ENCODE results near the gene ERC2. TPM values are rescaled to one million over a fixed set of nuclear protein-coding genes. Genes with fewer than 3 reads are reported as not detected.

The ERC2 gene
- total and polyA plus RNA-seq, 2 of the 8 experiments (the other 6 are each of a cell fraction or from before 2014, with no cell fraction given) = 16.4 to 22.8 TPM

- H2BK5ac ChIP-seq (ENCODE audit: low read depth, low read length) = no peak overlapping the region
- no peak overlapping the region for H4K8ac ChIP-seq (ENCODE audit: extremely low read depth, insufficient read depth, low read length)
- 89% methylated on average over 6 of the region's 6 CpGs; no CpG with 5 or more reads in 1 of the 2 experiments for WGBS, 2 experiments (ENCODE audit: extremely low coverage in 1 of 2, insufficient coverage in 1 of 2, insufficient read length in 1 of 2, insufficient replicate concordance in 2 of 2, low coverage in 1 of 2, low lambda C conversion rate in 2 of 2, missing lambda C conversion rate in 1 of 2)
- H2BK20ac ChIP-seq (ENCODE audit: low read length) = no peak overlapping the region
- H2BK120ac ChIP-seq (replicated peaks; ENCODE audit: low read depth, low read length) = no peak overlapping the region
- H3K36me3 ChIP-seq (ENCODE audit: control insufficient read depth in 2 of 4, insufficient read depth in 4 of 4, low read length in 3 of 4) = no peaks in the 10 kb centered on the region
- no peak overlapping the region for H3K4me3 ChIP-seq (ENCODE audit: extremely low read depth in 1 of 4, insufficient read depth in 2 of 4, low read depth in 3 of 4, low read length in 4 of 4)
- no peak overlapping the region for H4K91ac ChIP-seq (replicated peaks; ENCODE audit: insufficient read length, low read length)
- no peaks in the 10 kb centered on the region for H4K20me1 ChIP-seq (replicated peaks in 1 of 2; ENCODE audit: control insufficient read depth in 1 of 2, insufficient read depth in 2 of 2, low read length in 2 of 2)
- no peak for DNase-seq (ENCODE audit: low read depth in 1 of 2, low spot score in 2 of 2)
- H4K5ac ChIP-seq (ENCODE audit: insufficient read length, low read depth, low read length) = no peak overlapping the region
- H3K4me2 ChIP-seq (ENCODE audit: insufficient read depth in 1 of 2, low read depth in 2 of 2, low read length in 2 of 2) = no peak overlapping the region
- no peak overlapping the region for H2BK12ac ChIP-seq (ENCODE audit: low read depth, low read length)
- H3K79me1 ChIP-seq (ENCODE audit: low read depth, low read length) = no peaks in the 10 kb centered on the region
- H3K56ac ChIP-seq (replicated peaks; ENCODE audit: insufficient read length, low read depth, low read length) = no peak overlapping the region
- H2AK5ac ChIP-seq (ENCODE audit: low read depth, low read length) = no peak overlapping the region
- POLR2A ChIA-PET (ENCODE audit: partially characterized antibody) = no interaction called here
- no peaks in the 10 kb centered on the region for H3K23me2 ChIP-seq (ENCODE audit: low read depth, low read length)
- no peak overlapping the region for H2BK15ac ChIP-seq (ENCODE audit: low read length)
- CTCF ChIA-PET (ENCODE audit: partially characterized antibody) = interaction anchor here (0.6 to 2.7 kb wide), 2 partner anchors 8 to 18 kb away, joined by 3 to 6 read pairs; no protein-coding TSS in a partner anchor
- no peak for FAIRE-seq
- H3K27ac ChIP-seq (ENCODE audit: low read depth, low read length) = no peak overlapping the region
- no peak overlapping the region for H3K23ac ChIP-seq (ENCODE audit: insufficient read length)
- no peaks in the 10 kb centered on the region for H3K9me3 ChIP-seq (ENCODE audit: insufficient read depth in 2 of 2, low read depth in 1 of 2, low read length in 1 of 2)
- H3K14ac ChIP-seq (ENCODE audit: insufficient read length) = no peak overlapping the region
- no peak overlapping the region for H3K18ac ChIP-seq (ENCODE audit: extremely low read depth, low read length)
- H3K27me3 ChIP-seq (replicated peaks in 1 of 4; ENCODE audit: control insufficient read depth in 3 of 4, extremely low read depth in 1 of 4, insufficient read depth in 3 of 4, low read length in 3 of 4) = no peaks in the 10 kb centered on the region
- H3K4me1 ChIP-seq (replicated peaks in 1 of 4; ENCODE audit: control insufficient read depth in 3 of 4, insufficient read depth in 4 of 4, low read length in 3 of 4) = peaks cover 0 to 3% (median 0%) of the 10 kb centered on the region in 4 experiments; a peak in 2 of 7 replicates
- no peak for TF ChIP-seq TAF7 (optimal IDR thresholded peaks at IDR 0.05; ENCODE audit: borderline replicate concordance, low read depth, low read length)
- TF ChIP-seq RBBP5 (IDR thresholded peaks at IDR 0.05; ENCODE audit: borderline replicate concordance, low read depth, low read length) = no peak
- TF ChIP-seq POLR2AphosphoS5 (IDR thresholded peaks at IDR 0.05; ENCODE audit: low read depth, low read length) = no peak
- no peak for TF ChIP-seq NANOG (IDR thresholded peaks at IDR 0.05; ENCODE audit: insufficient read depth, low read depth, low read length, poor library complexity, severe bottlenecking)
- TF ChIP-seq CHD1 (IDR thresholded peaks at IDR 0.05; ENCODE audit: low read depth, low read length) = no peak
- TF ChIP-seq CREB1 (IDR thresholded peaks at IDR 0.05) = no peak
- no peak for TF ChIP-seq EZH2 (IDR thresholded peaks at IDR 0.05; ENCODE audit: low read depth, low read length, severe bottlenecking)
- TF ChIP-seq HDAC6 (IDR thresholded peaks at IDR 0.05; ENCODE audit: low read depth, low read length) = no peak
- no peak for TF ChIP-seq KDM5A (IDR thresholded peaks at IDR 0.05; ENCODE audit: low read length)
- no peaks in the 10 kb centered on the region for H3K79me2 ChIP-seq (ENCODE audit: control insufficient read depth in 1 of 2, insufficient read depth in 2 of 2, low read length in 2 of 2)
- H2AFZ ChIP-seq (ENCODE audit: low read length) = no peak overlapping the region
- H3K9ac ChIP-seq (replicated peaks in 1 of 4; ENCODE audit: extremely low read depth in 1 of 4, low read depth in 3 of 4, low read length in 3 of 4) = no peak overlapping the region
- no peak overlapping the region for H3K4ac ChIP-seq (replicated peaks; ENCODE audit: insufficient read length, low read depth, low read length)
Observed at GRCh38 chr3:56060521-56061278, 407.6 kb downstream of the ERC2 start.

Measured in H1 (cell line).